IPS-NIHi11 (cell line): ENCODE data around the gene ALOX5AP.

Source experiments
- DNase-seq: peaks from one replicate; pipeline ENCODE4 v3.0.0; 2012; ENCODE audit warnings: mixed read lengths, low spot score

Gene ALOX5AP

GRCh38 chr13:30735025-30735871 lies at the start of gene ALOX5AP:
ALOX5AP (plus strand) TSS chr13:30735543; CDS start chr13:30735606, 63 bp downstream.
- DNase-seq: no peak

- no peak for DNase-seq
These were observed 49.4 kb upstream of the ALOX5AP start for GRCh38 chr13:30685987-30686386.

GRCh38 chr13:30687601-30688000 lies 47.7 kb upstream of the ALOX5AP start:
- no peak for DNase-seq

- DNase-seq: no peak
These were observed 45.6 kb upstream of the ALOX5AP start for GRCh38 chr13:30689752-30690151.

- DNase-seq: no peak
These were observed 44.8 kb upstream of the ALOX5AP start for GRCh38 chr13:30690282-30691188.

- no peak for DNase-seq
These were observed 43.2 kb upstream of the ALOX5AP start for GRCh38 chr13:30692113-30692512.

- DNase-seq: no peak
These were observed 38.8 kb upstream of the ALOX5AP start for GRCh38 chr13:30696278-30697176.

GRCh38 chr13:30697177-30697953 lies 38.0 kb upstream of the ALOX5AP start:
- DNase-seq: no peak

GRCh38 chr13:30697996-30698401 lies 37.3 kb upstream of the ALOX5AP start:
- DNase-seq: no peak

- DNase-seq: no peak
These were observed 36.8 kb upstream of the ALOX5AP start for GRCh38 chr13:30698488-30699005.

- DNase-seq: no peak
These were observed 35.0 kb upstream of the ALOX5AP start for GRCh38 chr13:30700364-30700763.

- DNase-seq: peak; percentile 31
These were observed 33.3 kb upstream of the ALOX5AP start for GRCh38 chr13:30702006-30702405.

- no peak for DNase-seq
These were observed 30.7 kb upstream of the ALOX5AP start for GRCh38 chr13:30704596-30704995.

- no peak for DNase-seq
These were observed 29.7 kb upstream of the ALOX5AP start for GRCh38 chr13:30705680-30706079.

GRCh38 chr13:30708541-30708940 lies 26.8 kb upstream of the ALOX5AP start:
- no peak for DNase-seq

- DNase-seq: no peak
These were observed 24.9 kb upstream of the ALOX5AP start for GRCh38 chr13:30710442-30710841.

- no peak for DNase-seq
These were observed 24.0 kb upstream of the ALOX5AP start for GRCh38 chr13:30711375-30711774.

- DNase-seq: no peak
These were observed 23.5 kb upstream of the ALOX5AP start for GRCh38 chr13:30711837-30712236.

GRCh38 chr13:30712536-30713532 lies 22.5 kb upstream of the ALOX5AP start:
- no peak for DNase-seq
